OCI-LY1 (cell line): ENCODE results near the gene RNF44.
A peak's percentile ranks its signal among the peaks of the same experiment; 100 is the strongest.

Source experiments
- H2AFZ ChIP-seq: fragments of 200-600 bp; sonication (generic), shearing (Covaris generic); 2 replicates; pipeline ENCODE4 v1.6.0; 2014; ENCODE audit warnings: antibody characterized with exemption, mild to moderate bottlenecking, low read length
- H3F3A ChIP-seq: fragments of 200-600 bp; sonication (generic), shearing (Covaris generic); 2 replicates; pipeline ENCODE4 v1.6.0; 2014; ENCODE audit warnings: mild to moderate bottlenecking, antibody characterized with exemption, low read length, moderate library complexity; ENCODE audit not compliant: insufficient read depth
- H3K27ac ChIP-seq: fragments of 200-600 bp; sonication (generic); 2 replicates; pipeline ENCODE4 v1.5.1; 2014; ENCODE audit warnings: low read length, mixed run types, mild to moderate bottlenecking, low read depth; ENCODE audit not compliant: poor library complexity, severe bottlenecking
- H3K27me3 ChIP-seq: fragments of 200-600 bp; sonication (generic); 2 replicates; pipeline ENCODE4 v1.6.0; 2014; ENCODE audit warnings: antibody characterized with exemption, mild to moderate bottlenecking, low read length, moderate library complexity; ENCODE audit not compliant: insufficient read depth
- H3K36me3 ChIP-seq: fragments of 200-600 bp; sonication (generic); 2 replicates; pipeline ENCODE4 v1.6.1; 2014; ENCODE audit warnings: mild to moderate bottlenecking, antibody characterized with exemption, low read length, moderate library complexity, mixed read lengths; ENCODE audit not compliant: insufficient read depth
- H3K4me1 ChIP-seq: fragments of 200-600 bp; sonication (generic); 2 replicates; pipeline ENCODE4 v1.5.1; 2014; ENCODE audit warnings: mild to moderate bottlenecking, low read length, moderate library complexity; ENCODE audit not compliant: insufficient read depth, severe bottlenecking
- H3K4me2 ChIP-seq: fragments of 200-600 bp; sonication (generic), shearing (Covaris generic); 2 replicates; pipeline ENCODE4 v1.6.1; 2014; ENCODE audit warnings: low read length
- H3K4me3 ChIP-seq: fragments of 200-600 bp; sonication (generic); 2 replicates; pipeline ENCODE4 v1.5.1; 2014; ENCODE audit warnings: low read length, low read depth, mild to moderate bottlenecking, mixed read lengths; ENCODE audit not compliant: poor library complexity, severe bottlenecking
- H3K79me2 ChIP-seq: fragments of 200-600 bp; shearing (Covaris generic); 2 replicates; pipeline ENCODE4 v1.6.1; 2016; ENCODE audit warnings: mixed run types, low read length, mixed read lengths; ENCODE audit not compliant: insufficient read depth
- H3K9ac ChIP-seq: fragments of 200-600 bp; sonication (generic), shearing (Covaris generic); 2 replicates; pipeline ENCODE4 v1.6.1; 2014; ENCODE audit warnings: mild to moderate bottlenecking, low read length, mixed read lengths
- H3K9me2 ChIP-seq: fragments of 200-600 bp; sonication (generic), shearing (Covaris generic); 2 replicates; pipeline ENCODE4 v1.6.1; 2014; ENCODE audit warnings: low read depth, mild to moderate bottlenecking, low read length, mixed read lengths
- H3K9me3 ChIP-seq: fragments of 200-600 bp; shearing (Covaris generic); 2 replicates; pipeline ENCODE4 v1.6.1; 2014; ENCODE audit warnings: low read length, mixed read lengths
- H4K20me1 ChIP-seq: fragments of 200-600 bp; sonication (generic), shearing (Covaris generic); 2 replicates; pipeline ENCODE4 v1.6.0; 2016; ENCODE audit warnings: mild to moderate bottlenecking, low read length; ENCODE audit not compliant: insufficient read depth
- EZH2 ChIP-seq: fragments of 200-600 bp; sonication (generic), shearing (Covaris generic); IDR thresholded peaks from 2 replicates; pipeline ENCODE4 v1.8.0; 2017; ENCODE audit warnings: borderline replicate concordance, mixed run types, mild to moderate bottlenecking, antibody characterized with exemption, low read length, moderate library complexity, mixed read lengths
- TF ChIP-seq, protein P1 (sequence below): fragments of 200-600 bp; sonication (generic), shearing (Covaris generic); IDR thresholded peaks from 2 replicates; pipeline ENCODE4 v1.5.1; 2017; ENCODE audit warnings: mild to moderate bottlenecking, antibody characterized with exemption, low read length, moderate library complexity, mixed read lengths

Gene RNF44

GRCh38 chr5:176536132-176536901 lies 885 bp downstream of the RNF44 start:
- TF ChIP-seq, protein P1, sequence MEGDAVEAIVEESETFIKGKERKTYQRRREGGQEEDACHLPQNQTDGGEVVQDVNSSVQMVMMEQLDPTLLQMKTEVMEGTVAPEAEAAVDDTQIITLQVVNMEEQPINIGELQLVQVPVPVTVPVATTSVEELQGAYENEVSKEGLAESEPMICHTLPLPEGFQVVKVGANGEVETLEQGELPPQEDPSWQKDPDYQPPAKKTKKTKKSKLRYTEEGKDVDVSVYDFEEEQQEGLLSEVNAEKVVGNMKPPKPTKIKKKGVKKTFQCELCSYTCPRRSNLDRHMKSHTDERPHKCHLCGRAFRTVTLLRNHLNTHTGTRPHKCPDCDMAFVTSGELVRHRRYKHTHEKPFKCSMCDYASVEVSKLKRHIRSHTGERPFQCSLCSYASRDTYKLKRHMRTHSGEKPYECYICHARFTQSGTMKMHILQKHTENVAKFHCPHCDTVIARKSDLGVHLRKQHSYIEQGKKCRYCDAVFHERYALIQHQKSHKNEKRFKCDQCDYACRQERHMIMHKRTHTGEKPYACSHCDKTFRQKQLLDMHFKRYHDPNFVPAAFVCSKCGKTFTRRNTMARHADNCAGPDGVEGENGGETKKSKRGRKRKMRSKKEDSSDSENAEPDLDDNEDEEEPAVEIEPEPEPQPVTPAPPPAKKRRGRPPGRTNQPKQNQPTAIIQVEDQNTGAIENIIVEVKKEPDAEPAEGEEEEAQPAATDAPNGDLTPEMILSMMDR = no peak
- TF ChIP-seq EZH2 = no peak
- Histone ChIP-seq H2AFZ (no peak overlapping the region), H3K4me2 (peak overlapping the region; percentile 95), H3F3A (no peaks in the 10 kb centered on the region), H3K4me3 (peak overlapping the region; percentile 94), H3K27ac (peak overlapping the region; percentile 96), H3K9me2 (no peaks in the 10 kb centered on the region), H3K36me3 (peaks cover 30% of the 10 kb centered on the region), H3K9me3 (no peaks in the 10 kb centered on the region), H4K20me1 (no peaks in the 10 kb centered on the region), H3K27me3 (no peaks in the 10 kb centered on the region), H3K9ac (peak overlapping the region; percentile 99), H3K79me2 (peaks cover 34% of the 10 kb centered on the region), H3K4me1 (peaks cover 55% of the 10 kb centered on the region)

- no peaks in the 10 kb centered on the region for H3K9me2 ChIP-seq
- no peaks in the 10 kb centered on the region for H4K20me1 ChIP-seq
- H3K27me3 ChIP-seq = no peaks in the 10 kb centered on the region
- H3K4me3 ChIP-seq = peak overlapping the region; percentile 94
- no peaks in the 10 kb centered on the region for H3K9me3 ChIP-seq
- peaks cover 36% of the 10 kb centered on the region for H3K36me3 ChIP-seq
- peaks cover 34% of the 10 kb centered on the region for H3K79me2 ChIP-seq
- H2AFZ ChIP-seq = no peak overlapping the region
- H3K4me1 ChIP-seq = peaks cover 57% of the 10 kb centered on the region
- peak overlapping the region; percentile 96 for H3K27ac ChIP-seq
- H3F3A ChIP-seq = no peaks in the 10 kb centered on the region
- H3K4me2 ChIP-seq = peak overlapping the region; percentile 95
- TF ChIP-seq, protein P1 = no peak
- TF ChIP-seq EZH2 = no peak
- peak overlapping the region; percentile 99 for H3K9ac ChIP-seq
Observed at GRCh38 chr5:176535664-176536131, 1.5 kb downstream of the RNF44 start.

GRCh38 chr5:176535101-176535663 lies 2.0 kb downstream of the RNF44 start:
- Histone ChIP-seq H3F3A (no peaks in the 10 kb centered on the region), H3K4me3 (peak overlapping the region; percentile 94), H3K4me1 (peaks cover 62% of the 10 kb centered on the region), H3K9ac (peak overlapping the region; percentile 99), H3K9me2 (no peaks in the 10 kb centered on the region), H2AFZ (no peak overlapping the region), H3K9me3 (no peaks in the 10 kb centered on the region), H3K27ac (peak overlapping the region; percentile 96), H3K27me3 (no peaks in the 10 kb centered on the region), H3K79me2 (peaks cover 34% of the 10 kb centered on the region), H3K4me2 (peak overlapping the region; percentile 95), H4K20me1 (no peaks in the 10 kb centered on the region), H3K36me3 (peaks cover 41% of the 10 kb centered on the region)
- no peak for TF ChIP-seq EZH2
